Neural crest cell (in vitro differentiated cells): ENCODE measurements around the gene PLPPR1. TPM values are rescaled to one million over a fixed set of nuclear protein-coding genes. Genes with fewer than 3 reads are reported as not detected.
"Not testable (repeated sequence)": the region's sequence is repeated elsewhere in the genome, so short reads cannot be mapped to it uniquely, and the experiment has no call there.

Experiments
- DNase-seq: peaks from one replicate; pipeline ENCODE4 v3.0.0; 2021; ENCODE audit warnings: low read depth, mixed read lengths, low spot score
- H3K27ac Mint-ChIP-seq: one replicate; pipeline ENCODE4 v1.8.0; 2021; ENCODE audit warnings: mild to moderate bottlenecking, mixed read lengths; ENCODE audit not compliant: unreplicated experiment
- H3K27me3 Mint-ChIP-seq: 2 replicates; pipeline ENCODE4 v1.8.0; 2021; ENCODE audit warnings: low read depth, mild to moderate bottlenecking, mixed read lengths
- H3K36me3 Mint-ChIP-seq: 2 replicates; pipeline ENCODE4 v1.8.0; 2021; ENCODE audit warnings: low read depth, mild to moderate bottlenecking, mixed read lengths
- H3K4me1 Mint-ChIP-seq: 2 replicates; pipeline ENCODE4 v1.8.0; 2021; ENCODE audit warnings: mixed read lengths
- H3K4me3 Mint-ChIP-seq: one replicate; pipeline ENCODE4 v1.8.0; 2021; ENCODE audit warnings: mild to moderate bottlenecking, mixed read lengths
- H3K9me3 Mint-ChIP-seq: 2 replicates; pipeline ENCODE4 v1.8.0; 2021; ENCODE audit warnings: mixed read lengths
- CTCF ChIP-seq: fragments of 200-600 bp; sonication (generic); conservative IDR thresholded peaks from 2 replicates; pipeline ENCODE4 v1.5.0; 2021; ENCODE audit warnings: antibody characterized with exemption, mild to moderate bottlenecking
- total RNA-seq: library from RNA; stranded (reverse); gene quantifications from 2 replicates; pipeline ENCODE4 v1.2.1, GENCODE V29; 2021

PLPPR1 gene
- total RNA-seq, 1 donor from 2014 or later: 4.7 TPM

DNA sequence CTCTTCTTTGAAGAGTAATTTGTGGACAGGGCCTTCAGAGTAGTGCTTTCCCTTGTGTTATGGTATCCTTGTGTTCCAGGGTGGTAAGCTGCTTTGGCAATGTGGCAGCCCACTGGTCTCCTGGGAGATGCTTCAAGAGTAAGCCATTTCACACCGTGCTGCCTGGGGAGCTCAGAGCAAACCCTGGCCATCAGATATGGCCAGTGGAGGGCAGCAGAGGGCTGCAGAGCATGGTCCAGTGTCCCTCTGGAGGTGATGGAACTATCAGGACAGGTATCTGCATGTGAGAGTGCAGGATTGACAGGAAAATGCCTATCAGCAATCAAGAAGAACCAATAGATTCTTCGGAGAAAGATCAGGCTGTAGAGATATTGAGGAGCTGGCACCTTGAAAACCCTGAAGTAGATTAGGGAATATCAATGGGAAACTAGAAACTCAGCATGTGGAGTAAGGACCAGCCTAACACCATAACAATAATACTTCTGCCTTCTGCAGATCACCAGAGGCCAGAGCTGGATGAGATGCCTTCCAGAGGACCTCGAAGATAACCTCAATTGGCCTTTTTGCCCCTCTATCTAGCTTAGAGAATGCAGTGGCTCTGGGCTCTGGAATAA lies 90.8 kb downstream of the PLPPR1 start:
- no peak overlapping the region for H3K4me3 Mint-ChIP-seq
- TF ChIP-seq CTCF: peak; percentile 79

GRCh38 chr9:101121836-101122399 lies 93.4 kb downstream of the PLPPR1 start:
- no peak for TF ChIP-seq CTCF
- Mint-ChIP-seq H3K4me3 (no peak overlapping the region), H3K4me1 (no peaks in the 10 kb centered on the region), H3K27me3 (peaks cover 7% of the 10 kb centered on the region), H3K27ac (no peak overlapping the region), H3K9me3 (peaks cover 17% of the 10 kb centered on the region), H3K36me3 (peaks cover 16% of the 10 kb centered on the region)
- no peak for DNase-seq

More for the DNA sequence above, 90.8 kb downstream of the PLPPR1 start:
- Mint-ChIP-seq H3K27ac (no peak overlapping the region), H3K27me3 (peaks cover 7% of the 10 kb centered on the region), H3K4me1 (no peaks in the 10 kb centered on the region), H3K36me3 (peaks cover 9% of the 10 kb centered on the region), H3K9me3 (peaks cover 6% of the 10 kb centered on the region)
- peak; percentile 55 for DNase-seq

DNA sequence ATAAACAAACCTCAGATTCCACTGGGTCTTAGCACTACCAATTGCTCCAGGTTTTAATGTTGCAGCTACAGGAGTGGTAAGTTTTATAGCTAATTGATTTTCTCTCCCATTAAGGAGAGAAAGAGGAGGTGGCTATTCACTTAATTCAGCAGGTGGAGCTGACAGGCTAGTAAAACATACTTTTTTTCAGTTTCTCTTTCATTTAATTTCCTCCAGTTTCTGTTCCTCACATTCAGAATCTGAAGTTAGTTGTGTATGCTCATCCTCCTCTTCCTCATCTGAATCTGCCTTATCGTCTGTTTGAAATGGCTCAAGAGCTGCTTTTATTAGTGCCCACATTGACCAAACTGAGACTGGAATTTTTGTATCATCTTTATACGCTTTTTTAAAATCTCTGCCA lies 98.0 kb downstream of the PLPPR1 start:
- Mint-ChIP-seq H3K27ac (no peak overlapping the region), H3K27me3 (no peaks in the 10 kb centered on the region), H3K9me3 (peaks cover 28% of the 10 kb centered on the region), H3K4me3 (no peak overlapping the region), H3K36me3 (peaks cover 20% of the 10 kb centered on the region), H3K4me1 (no peaks in the 10 kb centered on the region)
- no peak for DNase-seq
- no peak for TF ChIP-seq CTCF

DNA sequence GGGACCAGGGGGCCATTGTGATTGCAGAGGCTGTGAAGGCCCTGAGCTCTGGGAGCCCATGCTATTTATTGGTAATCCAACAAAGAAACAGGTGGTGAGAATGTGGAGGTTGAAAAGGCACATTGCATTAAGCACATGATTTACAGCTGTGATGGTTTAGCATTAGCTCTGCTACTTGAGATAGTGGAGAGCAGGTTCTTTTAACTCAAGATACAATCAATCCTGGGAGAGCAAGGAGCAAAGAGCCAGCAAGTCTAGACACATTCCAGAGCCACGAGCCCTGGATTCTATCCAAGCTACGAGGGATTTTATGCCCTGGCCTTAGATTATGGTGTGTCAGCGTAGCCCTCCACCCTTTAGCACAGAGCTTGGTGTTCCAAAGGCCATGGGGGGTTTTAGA lies 98.8 kb downstream of the PLPPR1 start:
- not testable (repeated sequence) for DNase-seq, H3K27me3 Mint-ChIP-seq, H3K27ac Mint-ChIP-seq, H3K4me3 Mint-ChIP-seq, H3K4me1 Mint-ChIP-seq
- Mint-ChIP-seq H3K36me3 (peaks cover 18% of the 10 kb centered on the region), H3K9me3 (peaks cover 28% of the 10 kb centered on the region)

DNA sequence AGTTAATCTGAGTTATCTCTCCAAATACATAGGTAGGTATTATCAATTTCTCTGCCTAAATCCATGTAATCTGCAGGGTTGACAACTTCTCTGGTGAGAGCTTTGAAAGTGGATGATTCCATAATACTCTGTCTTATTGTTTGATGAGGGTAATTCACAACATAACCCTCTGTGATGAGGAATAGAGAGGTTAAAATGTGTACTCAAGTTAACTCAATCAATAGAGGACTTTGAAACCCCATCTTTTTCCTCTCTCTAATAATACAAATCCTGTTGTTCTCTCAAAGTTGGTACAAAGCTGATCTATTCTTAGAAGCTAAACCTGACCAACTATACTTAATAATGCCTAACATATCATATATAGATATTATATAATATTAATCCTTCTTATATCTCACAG lies 100.1 kb downstream of the PLPPR1 start:
- no peak for DNase-seq
- no peak overlapping the region for H3K4me3 Mint-ChIP-seq
- H3K36me3 Mint-ChIP-seq: peaks cover 11% of the 10 kb centered on the region
- TF ChIP-seq CTCF: no peak
- H3K9me3 Mint-ChIP-seq: peaks cover 22% of the 10 kb centered on the region
- no peaks in the 10 kb centered on the region for H3K27me3 Mint-ChIP-seq
- H3K27ac Mint-ChIP-seq: no peak overlapping the region
- H3K4me1 Mint-ChIP-seq: no peaks in the 10 kb centered on the region

DNA sequence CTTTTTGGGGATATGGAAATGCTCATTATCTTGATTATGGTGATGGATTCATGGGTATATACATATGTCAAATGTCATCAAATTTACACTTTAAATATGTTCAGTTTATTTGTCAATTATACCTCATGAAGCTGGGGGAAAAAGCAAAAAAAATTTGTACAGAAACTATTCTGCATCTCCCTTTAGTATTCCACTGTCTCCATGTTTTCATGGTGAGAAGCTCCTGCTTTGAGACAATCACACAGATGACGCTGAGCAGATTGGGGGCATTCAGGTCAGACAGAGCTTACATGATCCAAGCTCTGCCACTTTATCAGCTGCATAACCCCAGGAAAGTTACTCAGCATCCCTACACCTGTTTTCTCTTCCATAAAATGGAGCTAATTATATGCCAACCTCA lies 101.5 kb downstream of the PLPPR1 start:
- H3K27me3 Mint-ChIP-seq: no peaks in the 10 kb centered on the region
- no peak overlapping the region for H3K4me3 Mint-ChIP-seq
- DNase-seq: no peak
- peaks cover 10% of the 10 kb centered on the region for H3K36me3 Mint-ChIP-seq
- peaks cover 20% of the 10 kb centered on the region for H3K9me3 Mint-ChIP-seq
- TF ChIP-seq CTCF: no peak
- no peak overlapping the region for H3K27ac Mint-ChIP-seq
- no peaks in the 10 kb centered on the region for H3K4me1 Mint-ChIP-seq
